Astrocyte (in vitro differentiated cells and primary cell): ENCODE measurements around the gene ABHD12. TPM values are rescaled to one million over a fixed set of nuclear protein-coding genes. Genes with fewer than 3 reads are reported as not detected.

Experiments
- DNase-seq: peaks from one replicate; pipeline ENCODE4 v3.0.0-alpha.2; 2010; ENCODE audit warnings: low read depth
- FAIRE-seq: peaks from 2 replicates; lab custom pipeline; 2011; peaks lifted over from hg19 to GRCh38; lab: Jason Lieb, UNC
- H2AFZ ChIP-seq: 2 replicates; pipeline ENCODE4 v1.6.0; 2012; ENCODE audit warnings: low read depth, low read length, inconsistent platforms
- H3K27ac ChIP-seq: 2 replicates; pipeline ENCODE4 v1.5.1; 2011; ENCODE audit warnings: low read depth, low read length, inconsistent platforms
- H3K27me3 ChIP-seq: 2 replicates; pipeline ENCODE4 v1.6.0; 2011; ENCODE audit warnings: low read length, inconsistent platforms; ENCODE audit not compliant: insufficient read depth
- H3K36me3 ChIP-seq: 2 replicates; pipeline ENCODE4 v1.5.1; 2011; ENCODE audit warnings: low read length, inconsistent platforms; ENCODE audit not compliant: insufficient read depth
- H3K4me1 ChIP-seq: 2 replicates; pipeline ENCODE4 v1.5.1; 2011; ENCODE audit warnings: low read length, inconsistent platforms; ENCODE audit not compliant: insufficient read depth
- H3K4me2 ChIP-seq: 2 replicates; pipeline ENCODE4 v1.6.0; 2012; ENCODE audit warnings: low read length, inconsistent platforms
- H3K4me3 ChIP-seq: 2 replicates; pipeline ENCODE4 v1.5.1; 2011; ENCODE audit warnings: low read depth, mild to moderate bottlenecking, low read length, inconsistent platforms; ENCODE audit not compliant: insufficient read depth
- H3K79me2 ChIP-seq: 2 replicates; pipeline ENCODE4 v1.6.0; 2012; ENCODE audit warnings: mild to moderate bottlenecking, low read length, inconsistent platforms; ENCODE audit not compliant: insufficient read depth
- H3K9ac ChIP-seq: 2 replicates; pipeline ENCODE4 v1.6.0; 2012; ENCODE audit warnings: mild to moderate bottlenecking, low read length, inconsistent platforms
- H3K9me3 ChIP-seq: 2 replicates; pipeline ENCODE4 v1.5.1; 2012; ENCODE audit warnings: low read depth, mild to moderate bottlenecking, low read length, inconsistent platforms; ENCODE audit not compliant: insufficient read depth
- H4K20me1 ChIP-seq: 2 replicates; pipeline ENCODE4 v1.6.0; 2012; ENCODE audit warnings: low read length, inconsistent platforms; ENCODE audit not compliant: insufficient read depth
- H3K27ac Mint-ChIP-seq: one replicate; pipeline ENCODE4 v1.8.0; 2021; ENCODE audit warnings: mild to moderate bottlenecking, mixed read lengths; ENCODE audit not compliant: unreplicated experiment
- H3K27me3 Mint-ChIP-seq: one replicate; pipeline ENCODE4 v1.8.0; 2021; ENCODE audit warnings: low read depth, mixed read lengths; ENCODE audit not compliant: unreplicated experiment
- H3K36me3 Mint-ChIP-seq: one replicate; pipeline ENCODE4 v1.8.0; 2021; ENCODE audit warnings: low read depth, mixed read lengths; ENCODE audit not compliant: unreplicated experiment
- H3K4me1 Mint-ChIP-seq: one replicate; pipeline ENCODE4 v1.8.0; 2021; ENCODE audit warnings: low read depth, mixed read lengths; ENCODE audit not compliant: unreplicated experiment
- H3K4me3 Mint-ChIP-seq: one replicate; pipeline ENCODE4 v1.8.0; 2021; ENCODE audit warnings: mild to moderate bottlenecking, moderate library complexity, mixed read lengths; ENCODE audit not compliant: unreplicated experiment
- H3K9me3 Mint-ChIP-seq: one replicate; pipeline ENCODE4 v1.8.0; 2021; ENCODE audit warnings: mild to moderate bottlenecking, mixed read lengths; ENCODE audit not compliant: unreplicated experiment
- EZH2 ChIP-seq: IDR thresholded peaks from 2 replicates; pipeline ENCODE4 v1.6.1; 2012; ENCODE audit warnings: mild to moderate bottlenecking, low read length, inconsistent platforms; ENCODE audit not compliant: insufficient read depth
- total RNA-seq: library from RNA; stranded (reverse); gene quantifications from 2 replicates; pipeline ENCODE4 v1.2.1, GENCODE V29; 2021
- TF ChIP-seq, protein P1 (sequence below): IDR thresholded peaks from 2 replicates; pipeline ENCODE4 v1.5.1; 2011; ENCODE audit warnings: low read depth, mild to moderate bottlenecking, inconsistent platforms, low read length, moderate library complexity; ENCODE audit not compliant: insufficient read depth

Gene ABHD12
- total RNA-seq, 1 donor from 2014 or later = 98.1 TPM

DNA sequence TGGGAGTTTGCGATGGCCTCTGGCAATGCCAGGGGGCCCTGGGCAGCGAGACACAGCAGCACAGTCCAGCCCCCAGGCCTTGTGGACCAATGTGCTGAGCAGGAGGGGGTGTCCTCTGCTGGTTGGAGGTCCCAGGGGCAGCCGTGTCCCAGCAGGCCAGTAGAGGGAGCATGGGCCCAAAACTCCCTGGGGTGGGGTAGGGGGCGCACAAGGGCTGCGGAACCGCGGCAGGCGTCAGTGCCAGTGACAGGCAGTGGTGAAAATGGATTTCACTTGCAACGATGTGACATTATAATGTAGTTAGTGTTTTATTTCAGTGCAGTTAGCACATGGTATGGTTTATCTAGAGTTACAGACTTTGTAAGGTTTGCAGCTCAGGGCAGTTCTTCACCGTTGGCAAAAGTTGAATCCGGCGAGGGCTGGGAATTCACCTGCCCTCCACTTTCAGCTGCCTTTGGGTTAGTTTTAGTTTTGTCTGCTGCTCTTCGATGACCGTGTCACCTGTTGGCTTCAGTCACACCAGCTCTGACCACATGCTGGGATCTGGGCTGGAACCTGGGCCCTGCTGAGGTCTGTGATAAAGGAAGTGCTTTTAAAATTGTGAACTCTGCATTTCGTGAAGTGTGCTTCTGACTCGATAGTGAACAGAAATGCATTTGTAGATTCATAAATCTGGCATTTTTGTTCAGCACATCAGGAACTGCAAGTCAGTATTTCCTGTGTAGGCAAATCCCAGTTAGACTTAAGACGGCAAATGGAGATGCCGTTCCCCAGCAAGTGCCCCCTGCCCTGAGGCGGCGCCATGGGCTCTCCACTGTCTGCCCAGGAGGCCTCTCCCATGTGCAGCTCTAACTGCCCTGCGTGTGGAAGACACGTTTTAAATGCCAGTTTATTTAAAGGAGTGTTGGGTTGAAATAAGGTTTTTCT, 95.9 kb downstream of the ABHD12 start:
- Histone ChIP-seq H3K36me3 (peaks cover 19% of the 10 kb centered on the region), H3K79me2 (peaks cover 4% of the 10 kb centered on the region), H3K9me3 (no peaks in the 10 kb centered on the region), H3K4me2 (no peak overlapping the region), H2AFZ (no peak overlapping the region), H3K9ac (no peak overlapping the region), H3K4me1 (peaks cover 7% of the 10 kb centered on the region), H4K20me1 (peaks cover 32% of the 10 kb centered on the region), H3K4me3 (no peak overlapping the region), H3K27ac (no peak overlapping the region), H3K27me3 (no peaks in the 10 kb centered on the region)
- FAIRE-seq (no peak), DNase-seq (peak; percentile 33)
- H3K36me3 Mint-ChIP-seq = peaks cover 10% of the 10 kb centered on the region
- no peaks in the 10 kb centered on the region for H3K9me3 Mint-ChIP-seq
- TF ChIP-seq, protein P1, sequence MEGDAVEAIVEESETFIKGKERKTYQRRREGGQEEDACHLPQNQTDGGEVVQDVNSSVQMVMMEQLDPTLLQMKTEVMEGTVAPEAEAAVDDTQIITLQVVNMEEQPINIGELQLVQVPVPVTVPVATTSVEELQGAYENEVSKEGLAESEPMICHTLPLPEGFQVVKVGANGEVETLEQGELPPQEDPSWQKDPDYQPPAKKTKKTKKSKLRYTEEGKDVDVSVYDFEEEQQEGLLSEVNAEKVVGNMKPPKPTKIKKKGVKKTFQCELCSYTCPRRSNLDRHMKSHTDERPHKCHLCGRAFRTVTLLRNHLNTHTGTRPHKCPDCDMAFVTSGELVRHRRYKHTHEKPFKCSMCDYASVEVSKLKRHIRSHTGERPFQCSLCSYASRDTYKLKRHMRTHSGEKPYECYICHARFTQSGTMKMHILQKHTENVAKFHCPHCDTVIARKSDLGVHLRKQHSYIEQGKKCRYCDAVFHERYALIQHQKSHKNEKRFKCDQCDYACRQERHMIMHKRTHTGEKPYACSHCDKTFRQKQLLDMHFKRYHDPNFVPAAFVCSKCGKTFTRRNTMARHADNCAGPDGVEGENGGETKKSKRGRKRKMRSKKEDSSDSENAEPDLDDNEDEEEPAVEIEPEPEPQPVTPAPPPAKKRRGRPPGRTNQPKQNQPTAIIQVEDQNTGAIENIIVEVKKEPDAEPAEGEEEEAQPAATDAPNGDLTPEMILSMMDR = peak; percentile 74
- TF ChIP-seq EZH2 = no peak
- H3K4me3 Mint-ChIP-seq = no peak overlapping the region
- peaks cover 12% of the 10 kb centered on the region for H3K4me1 Mint-ChIP-seq
- no peaks in the 10 kb centered on the region for H3K27me3 Mint-ChIP-seq
- H3K27ac Mint-ChIP-seq = peak overlapping the region; percentile 47

DNA sequence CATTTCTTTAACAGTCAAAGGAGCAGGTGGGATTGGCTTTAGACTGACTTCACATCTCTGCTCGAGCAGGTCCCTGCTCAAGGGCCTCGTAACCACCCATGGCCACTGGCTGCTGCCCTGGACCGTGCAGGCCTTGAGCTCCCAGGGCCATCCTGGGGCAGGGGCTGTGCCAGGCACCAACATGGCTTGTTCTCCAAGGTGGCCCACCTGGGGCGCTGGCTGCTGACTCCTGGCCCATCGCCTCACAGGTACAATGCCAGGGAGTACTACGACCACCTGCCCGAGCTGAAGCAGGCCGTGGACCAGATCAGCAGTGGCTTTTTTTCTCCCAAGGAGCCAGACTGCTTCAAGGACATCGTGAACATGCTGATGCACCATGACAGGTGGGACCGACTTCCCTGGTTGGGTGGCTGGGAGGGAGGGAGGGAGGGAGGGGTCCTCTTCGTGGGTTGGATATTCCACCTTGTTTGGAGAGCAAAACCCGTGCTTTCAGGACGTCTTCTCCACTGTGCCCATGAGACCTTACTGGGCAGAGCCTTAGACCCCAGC, 96.7 kb downstream of the ABHD12 start:
- Histone ChIP-seq H3K27me3 (no peaks in the 10 kb centered on the region), H3K79me2 (peaks cover 6% of the 10 kb centered on the region), H4K20me1 (peaks cover 38% of the 10 kb centered on the region), H3K9me3 (no peaks in the 10 kb centered on the region), H3K4me1 (peaks cover 4% of the 10 kb centered on the region), H3K27ac (no peak overlapping the region), H3K9ac (no peak overlapping the region), H3K4me2 (no peak overlapping the region), H3K36me3 (peaks cover 22% of the 10 kb centered on the region), H3K4me3 (no peak overlapping the region), H2AFZ (no peak overlapping the region)
- no peak for FAIRE-seq
- Mint-ChIP-seq H3K9me3 (no peaks in the 10 kb centered on the region), H3K27ac (peak overlapping the region; percentile 42), H3K4me3 (no peak overlapping the region), H3K36me3 (peaks cover 17% of the 10 kb centered on the region), H3K4me1 (peaks cover 6% of the 10 kb centered on the region), H3K27me3 (no peaks in the 10 kb centered on the region)
- TF ChIP-seq EZH2 = no peak
- TF ChIP-seq, protein P1 = no peak
- DNase-seq = no peak
